Astrocyte (in vitro differentiated cells and primary cell): ENCODE data around the gene TESK2. TPM values are rescaled to one million over a fixed set of nuclear protein-coding genes. Genes with fewer than 3 reads are reported as not detected.

ENCODE experiments used
- DNase-seq: peaks from one replicate; pipeline ENCODE4 v3.0.0-alpha.2; 2010; ENCODE audit warnings: low read depth
- FAIRE-seq: peaks from 2 replicates; lab custom pipeline; 2011; peaks lifted over from hg19 to GRCh38; lab: Jason Lieb, UNC
- H2AFZ ChIP-seq: 2 replicates; pipeline ENCODE4 v1.6.0; 2012; ENCODE audit warnings: low read depth, low read length, inconsistent platforms
- H3K27ac ChIP-seq: 2 replicates; pipeline ENCODE4 v1.5.1; 2011; ENCODE audit warnings: low read depth, low read length, inconsistent platforms
- H3K27me3 ChIP-seq: 2 replicates; pipeline ENCODE4 v1.6.0; 2011; ENCODE audit warnings: low read length, inconsistent platforms; ENCODE audit not compliant: insufficient read depth
- H3K36me3 ChIP-seq: 2 replicates; pipeline ENCODE4 v1.5.1; 2011; ENCODE audit warnings: low read length, inconsistent platforms; ENCODE audit not compliant: insufficient read depth
- H3K4me1 ChIP-seq: 2 replicates; pipeline ENCODE4 v1.5.1; 2011; ENCODE audit warnings: low read length, inconsistent platforms; ENCODE audit not compliant: insufficient read depth
- H3K4me2 ChIP-seq: 2 replicates; pipeline ENCODE4 v1.6.0; 2012; ENCODE audit warnings: low read length, inconsistent platforms
- H3K4me3 ChIP-seq: 2 replicates; pipeline ENCODE4 v1.5.1; 2011; ENCODE audit warnings: low read depth, mild to moderate bottlenecking, low read length, inconsistent platforms; ENCODE audit not compliant: insufficient read depth
- H3K79me2 ChIP-seq: 2 replicates; pipeline ENCODE4 v1.6.0; 2012; ENCODE audit warnings: mild to moderate bottlenecking, low read length, inconsistent platforms; ENCODE audit not compliant: insufficient read depth
- H3K9ac ChIP-seq: 2 replicates; pipeline ENCODE4 v1.6.0; 2012; ENCODE audit warnings: mild to moderate bottlenecking, low read length, inconsistent platforms
- H3K9me3 ChIP-seq: 2 replicates; pipeline ENCODE4 v1.5.1; 2012; ENCODE audit warnings: low read depth, mild to moderate bottlenecking, low read length, inconsistent platforms; ENCODE audit not compliant: insufficient read depth
- H4K20me1 ChIP-seq: 2 replicates; pipeline ENCODE4 v1.6.0; 2012; ENCODE audit warnings: low read length, inconsistent platforms; ENCODE audit not compliant: insufficient read depth
- H3K27ac Mint-ChIP-seq: one replicate; pipeline ENCODE4 v1.8.0; 2021; ENCODE audit warnings: mild to moderate bottlenecking, mixed read lengths; ENCODE audit not compliant: unreplicated experiment
- H3K27me3 Mint-ChIP-seq: one replicate; pipeline ENCODE4 v1.8.0; 2021; ENCODE audit warnings: low read depth, mixed read lengths; ENCODE audit not compliant: unreplicated experiment
- H3K36me3 Mint-ChIP-seq: one replicate; pipeline ENCODE4 v1.8.0; 2021; ENCODE audit warnings: low read depth, mixed read lengths; ENCODE audit not compliant: unreplicated experiment
- H3K4me1 Mint-ChIP-seq: one replicate; pipeline ENCODE4 v1.8.0; 2021; ENCODE audit warnings: low read depth, mixed read lengths; ENCODE audit not compliant: unreplicated experiment
- H3K4me3 Mint-ChIP-seq: one replicate; pipeline ENCODE4 v1.8.0; 2021; ENCODE audit warnings: mild to moderate bottlenecking, moderate library complexity, mixed read lengths; ENCODE audit not compliant: unreplicated experiment
- H3K9me3 Mint-ChIP-seq: one replicate; pipeline ENCODE4 v1.8.0; 2021; ENCODE audit warnings: mild to moderate bottlenecking, mixed read lengths; ENCODE audit not compliant: unreplicated experiment
- EZH2 ChIP-seq: IDR thresholded peaks from 2 replicates; pipeline ENCODE4 v1.6.1; 2012; ENCODE audit warnings: mild to moderate bottlenecking, low read length, inconsistent platforms; ENCODE audit not compliant: insufficient read depth
- total RNA-seq: library from RNA; stranded (reverse); gene quantifications from 2 replicates; pipeline ENCODE4 v1.2.1, GENCODE V29; 2021
- TF ChIP-seq, protein P1 (sequence below): IDR thresholded peaks from 2 replicates; pipeline ENCODE4 v1.5.1; 2011; ENCODE audit warnings: low read depth, mild to moderate bottlenecking, inconsistent platforms, low read length, moderate library complexity; ENCODE audit not compliant: insufficient read depth

TESK2 gene
- total RNA-seq, 1 donor from 2014 or later, result 1.7 TPM

- no peak overlapping the region for H3K9ac ChIP-seq
- H3K4me3 Mint-ChIP-seq, result no peak overlapping the region
- DNase-seq (no peak), FAIRE-seq (no peak)
- no peak overlapping the region for H2AFZ ChIP-seq
- H3K27me3 ChIP-seq, result no peaks in the 10 kb centered on the region
- no peaks in the 10 kb centered on the region for H3K79me2 ChIP-seq
- H3K4me1 ChIP-seq, result no peaks in the 10 kb centered on the region
- no peaks in the 10 kb centered on the region for H3K4me1 Mint-ChIP-seq
- H3K27me3 Mint-ChIP-seq, result no peaks in the 10 kb centered on the region
- no peak for TF ChIP-seq EZH2
- TF ChIP-seq, protein P1, sequence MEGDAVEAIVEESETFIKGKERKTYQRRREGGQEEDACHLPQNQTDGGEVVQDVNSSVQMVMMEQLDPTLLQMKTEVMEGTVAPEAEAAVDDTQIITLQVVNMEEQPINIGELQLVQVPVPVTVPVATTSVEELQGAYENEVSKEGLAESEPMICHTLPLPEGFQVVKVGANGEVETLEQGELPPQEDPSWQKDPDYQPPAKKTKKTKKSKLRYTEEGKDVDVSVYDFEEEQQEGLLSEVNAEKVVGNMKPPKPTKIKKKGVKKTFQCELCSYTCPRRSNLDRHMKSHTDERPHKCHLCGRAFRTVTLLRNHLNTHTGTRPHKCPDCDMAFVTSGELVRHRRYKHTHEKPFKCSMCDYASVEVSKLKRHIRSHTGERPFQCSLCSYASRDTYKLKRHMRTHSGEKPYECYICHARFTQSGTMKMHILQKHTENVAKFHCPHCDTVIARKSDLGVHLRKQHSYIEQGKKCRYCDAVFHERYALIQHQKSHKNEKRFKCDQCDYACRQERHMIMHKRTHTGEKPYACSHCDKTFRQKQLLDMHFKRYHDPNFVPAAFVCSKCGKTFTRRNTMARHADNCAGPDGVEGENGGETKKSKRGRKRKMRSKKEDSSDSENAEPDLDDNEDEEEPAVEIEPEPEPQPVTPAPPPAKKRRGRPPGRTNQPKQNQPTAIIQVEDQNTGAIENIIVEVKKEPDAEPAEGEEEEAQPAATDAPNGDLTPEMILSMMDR, result no peak
- no peak overlapping the region for H3K4me3 ChIP-seq
- H3K27ac ChIP-seq, result no peak overlapping the region
- no peaks in the 10 kb centered on the region for H3K36me3 Mint-ChIP-seq
- H3K27ac Mint-ChIP-seq, result no peak overlapping the region
- no peak overlapping the region for H3K4me2 ChIP-seq
- H4K20me1 ChIP-seq, result no peaks in the 10 kb centered on the region
- H3K36me3 ChIP-seq, result no peaks in the 10 kb centered on the region
- no peaks in the 10 kb centered on the region for H3K9me3 Mint-ChIP-seq
- no peaks in the 10 kb centered on the region for H3K9me3 ChIP-seq
These were observed 32.1 kb downstream of the TESK2 start for GRCh38 chr1:45458894-45459293.

DNA sequence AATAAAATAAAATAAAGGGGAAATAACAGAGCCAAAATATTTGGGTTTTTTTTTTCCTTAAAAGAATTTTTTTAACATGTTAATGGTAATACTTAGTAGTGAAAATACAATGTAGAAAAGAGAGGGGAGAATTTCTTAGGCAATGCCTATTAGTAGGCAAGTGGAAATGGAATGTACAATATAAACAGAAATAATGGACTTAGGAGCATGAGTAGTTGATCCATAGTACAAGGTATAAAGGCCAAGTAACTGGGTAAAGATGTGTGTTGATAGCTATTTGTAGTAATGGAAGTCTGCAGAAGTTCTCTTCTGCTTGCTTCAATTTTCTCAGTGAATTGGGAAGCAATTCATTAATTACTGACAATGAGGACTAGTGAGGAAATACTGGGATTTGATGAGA, 34.4 kb downstream of the TESK2 start:
- Mint-ChIP-seq H3K27me3 (no peaks in the 10 kb centered on the region), H3K4me3 (no peak overlapping the region), H3K4me1 (no peaks in the 10 kb centered on the region), H3K36me3 (no peaks in the 10 kb centered on the region), H3K9me3 (no peaks in the 10 kb centered on the region), H3K27ac (no peak overlapping the region)
- Histone ChIP-seq H3K4me1 (no peaks in the 10 kb centered on the region), H3K9me3 (no peaks in the 10 kb centered on the region), H3K9ac (no peak overlapping the region), H3K4me2 (no peak overlapping the region), H2AFZ (no peak overlapping the region), H3K36me3 (no peaks in the 10 kb centered on the region), H3K27me3 (no peaks in the 10 kb centered on the region), H3K27ac (no peak overlapping the region), H3K4me3 (no peak overlapping the region), H4K20me1 (no peaks in the 10 kb centered on the region), H3K79me2 (no peaks in the 10 kb centered on the region)
- DNase-seq, result no peak
- no peak for FAIRE-seq
- TF ChIP-seq, protein P1, result no peak
- TF ChIP-seq EZH2, result no peak

- Histone ChIP-seq H4K20me1 (no peaks in the 10 kb centered on the region), H3K36me3 (no peaks in the 10 kb centered on the region), H3K79me2 (no peaks in the 10 kb centered on the region), H3K4me2 (no peak overlapping the region), H3K4me1 (no peaks in the 10 kb centered on the region), H3K9me3 (no peaks in the 10 kb centered on the region), H3K4me3 (no peak overlapping the region), H3K9ac (no peak overlapping the region), H3K27ac (no peak overlapping the region), H3K27me3 (no peaks in the 10 kb centered on the region), H2AFZ (no peak overlapping the region)
- Mint-ChIP-seq H3K27ac (no peak overlapping the region), H3K4me1 (no peaks in the 10 kb centered on the region), H3K36me3 (no peaks in the 10 kb centered on the region), H3K9me3 (no peaks in the 10 kb centered on the region), H3K27me3 (no peaks in the 10 kb centered on the region), H3K4me3 (no peak overlapping the region)
- FAIRE-seq (no peak), DNase-seq (no peak)
- no peak for TF ChIP-seq EZH2
- TF ChIP-seq, protein P1, result no peak
These were observed 35.8 kb downstream of the TESK2 start for GRCh38 chr1:45455162-45455561.
